Activated T-cell treated with anti-CD3 and anti-CD28 coated beads, Interleukin-2, amount 50 U/mL, for 4 hours (primary cell): Measurements from ENCODE around the gene DDX49. TPM values are rescaled to one million over a fixed set of nuclear protein-coding genes. Genes with fewer than 3 reads are reported as not detected.
A peak's percentile ranks its signal among the peaks of the same experiment; 100 is the strongest.

ENCODE experiments used
- ATAC-seq, 2 donors: fragments of 200-7000 bp; cut with Tn5 transposase; one replicate each; pipeline ENCODE4 v1.10.0; 2021
- DNase-seq: peaks from one replicate; pipeline ENCODE4 v3.0.0-alpha.2; 2020
- H3K27me3 Mint-ChIP-seq: one replicate; pipeline ENCODE4 v1.8.0; 2021; ENCODE audit warnings: low read depth, mixed read lengths
- H3K36me3 Mint-ChIP-seq: one replicate; pipeline ENCODE4 v1.8.0; 2022; ENCODE audit warnings: mixed read lengths; ENCODE audit not compliant: insufficient read depth
- H3K4me1 Mint-ChIP-seq: one replicate; pipeline ENCODE4 v1.8.0; 2021; ENCODE audit warnings: low read depth, mixed read lengths
- H3K4me3 Mint-ChIP-seq: one replicate; pipeline ENCODE4 v1.8.0; 2021; ENCODE audit warnings: mild to moderate bottlenecking, moderate library complexity, mixed read lengths
- H3K9me3 Mint-ChIP-seq: one replicate; pipeline ENCODE4 v1.8.0; 2021; ENCODE audit warnings: mixed read lengths
- total RNA-seq, 3 donors: library from RNA; stranded (reverse); gene quantifications; one replicate each; pipeline ENCODE4 v1.2.1, GENCODE V29; 2021

DDX49 gene
- total RNA-seq, 3 donors from 2014 or later = 170 to 178 (median 176) TPM

DNA sequence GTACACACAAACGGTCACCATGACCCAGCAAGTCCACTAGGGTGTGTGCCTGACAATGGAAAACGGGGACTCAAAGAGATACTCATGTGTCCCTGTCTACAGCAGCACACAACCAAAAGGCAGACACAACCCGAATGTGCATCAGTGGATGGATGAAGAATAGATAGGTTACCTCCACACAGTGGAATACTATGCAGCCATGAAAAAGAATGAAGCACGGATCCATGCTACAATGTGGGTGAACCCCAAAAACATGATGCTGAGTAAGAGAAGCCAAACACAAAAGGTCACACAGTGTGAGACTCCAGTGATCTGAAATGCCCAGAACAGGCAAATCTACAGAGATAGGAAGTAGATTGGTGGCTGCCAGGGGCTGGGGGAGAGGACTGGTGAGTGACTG lies 32.5 kb upstream of the DDX49 start:
- peaks cover 10% of the 10 kb centered on the region for H3K27me3 Mint-ChIP-seq

DNA sequence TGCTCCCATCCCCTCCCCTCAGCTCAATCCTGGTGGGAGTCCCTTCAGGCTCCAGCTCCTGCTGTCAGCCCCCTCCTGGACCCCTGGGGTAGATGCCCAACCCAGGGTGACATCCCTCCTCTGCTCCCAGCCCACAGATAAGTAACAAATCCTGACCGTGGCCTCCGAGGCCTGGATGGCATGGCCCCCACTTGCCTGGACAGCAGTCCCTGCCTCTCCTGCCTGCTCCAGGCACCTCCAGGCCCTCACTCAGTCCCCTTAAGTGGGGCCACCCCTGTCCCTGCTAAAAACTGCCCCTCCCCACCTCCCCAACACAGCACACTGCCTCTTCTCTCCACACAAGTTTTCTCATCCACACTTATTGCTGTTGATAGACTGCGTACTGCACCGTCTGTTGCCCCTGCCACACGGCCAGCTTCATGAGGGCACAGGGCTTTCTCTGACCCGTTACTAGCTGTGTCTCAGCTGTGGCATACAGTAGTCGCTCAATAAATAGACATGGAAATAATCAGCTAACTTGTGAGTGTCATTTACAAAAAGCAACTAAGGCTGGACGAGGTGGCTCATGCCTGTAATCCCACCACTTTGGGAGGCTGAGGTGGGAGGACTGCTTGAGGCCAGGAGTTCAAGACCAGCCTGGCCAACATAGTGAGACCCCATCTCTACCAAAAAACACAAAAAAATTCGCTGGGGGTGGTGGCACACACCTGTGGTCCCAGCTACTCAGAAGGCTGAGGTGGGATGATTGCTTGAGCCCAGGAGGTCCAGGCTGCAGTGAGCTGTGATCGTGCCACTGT lies 29.4 kb upstream of the DDX49 start:
- DNase-seq (no peak), ATAC-seq (no peak)
- H3K27me3 Mint-ChIP-seq = peaks cover 19% of the 10 kb centered on the region
- no peaks in the 10 kb centered on the region for H3K36me3 Mint-ChIP-seq
- H3K9me3 Mint-ChIP-seq = no peaks in the 10 kb centered on the region
- no peak overlapping the region for H3K4me3 Mint-ChIP-seq
- H3K4me1 Mint-ChIP-seq = no peaks in the 10 kb centered on the region

More for the DNA sequence above, 32.5 kb upstream of the DDX49 start:
- ATAC-seq = no peak
- no peaks in the 10 kb centered on the region for H3K4me1 Mint-ChIP-seq
- DNase-seq = no peak
- no peaks in the 10 kb centered on the region for H3K36me3 Mint-ChIP-seq
- no peak overlapping the region for H3K4me3 Mint-ChIP-seq
- H3K9me3 Mint-ChIP-seq = no peaks in the 10 kb centered on the region

DNA sequence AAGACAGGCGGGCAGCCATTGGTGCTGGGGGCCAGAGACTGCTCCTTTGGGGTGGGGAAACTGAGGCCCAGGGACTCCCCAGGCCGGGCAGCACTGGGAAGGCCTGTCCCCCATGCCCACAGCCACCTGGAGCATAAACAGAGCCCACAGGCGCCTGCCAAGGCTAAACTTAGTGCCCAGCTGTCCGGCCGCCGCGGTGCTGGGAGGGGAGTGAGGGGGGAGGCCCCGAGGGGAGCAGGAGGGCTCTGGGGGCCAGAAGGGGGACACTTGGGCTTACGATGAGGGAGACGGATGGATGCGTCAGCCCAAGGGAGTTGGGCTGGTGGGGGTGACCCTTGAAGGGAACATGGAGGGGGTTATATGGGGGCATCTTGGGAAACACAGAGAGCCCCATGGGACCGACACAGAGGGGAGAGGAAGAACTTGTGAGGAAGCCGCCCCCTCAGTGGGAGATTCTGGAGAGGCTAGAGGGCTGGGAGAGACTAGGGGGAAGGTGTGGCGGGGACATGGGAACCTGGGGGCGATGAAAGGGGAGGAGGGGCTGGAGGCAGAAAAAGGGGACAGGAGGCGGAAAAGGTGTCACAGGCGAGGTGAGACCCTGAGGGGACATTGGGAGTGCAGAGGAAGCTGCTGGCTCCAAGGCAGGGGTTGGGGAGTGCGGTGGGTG lies 25.8 kb upstream of the DDX49 start:
- no peaks in the 10 kb centered on the region for H3K9me3 Mint-ChIP-seq
- H3K27me3 Mint-ChIP-seq = peaks cover 32% of the 10 kb centered on the region
- no peaks in the 10 kb centered on the region for H3K36me3 Mint-ChIP-seq
- no peak overlapping the region for H3K4me3 Mint-ChIP-seq
- peaks cover 9% of the 10 kb centered on the region for H3K4me1 Mint-ChIP-seq
- DNase-seq = no peak
- ATAC-seq = no peak

DNA sequence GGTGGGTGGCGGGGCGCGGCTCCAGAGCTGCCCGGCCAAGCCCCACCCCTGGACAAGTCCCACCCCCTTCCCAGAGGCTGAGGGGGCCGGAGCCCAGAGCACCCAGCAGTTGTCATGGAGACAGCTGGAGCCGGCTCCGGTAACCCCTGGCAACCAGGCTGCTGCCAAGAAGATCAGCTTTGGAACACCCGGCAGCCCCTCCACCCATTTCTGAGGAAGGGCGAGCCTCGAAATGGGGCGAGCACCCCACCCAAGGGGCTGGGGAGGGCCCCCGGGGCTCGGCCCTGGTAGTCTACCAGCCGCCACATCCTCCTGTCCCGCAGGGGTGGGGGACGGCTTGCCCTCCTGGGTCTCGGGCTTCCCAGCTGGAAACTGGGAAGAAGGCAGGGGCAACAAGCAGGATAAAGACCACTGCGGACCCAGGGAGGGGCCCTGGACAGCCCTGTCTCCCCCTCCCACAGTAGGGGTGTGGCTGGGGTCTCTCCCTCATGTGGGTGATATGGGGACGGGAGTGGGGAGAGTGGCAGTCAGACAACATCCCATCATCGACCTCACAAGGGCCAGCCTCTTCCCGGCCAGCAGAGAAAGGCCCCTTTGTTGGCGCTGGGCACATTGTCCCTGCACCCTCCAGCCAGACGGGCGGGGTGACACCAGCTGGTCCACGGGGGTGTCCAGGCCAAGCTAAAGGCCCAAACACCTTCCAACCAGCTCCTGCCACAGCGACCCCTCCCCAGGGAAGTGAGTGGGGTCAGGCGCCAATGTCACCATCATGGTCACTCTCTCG lies 25.1 kb upstream of the DDX49 start:
- Mint-ChIP-seq H3K36me3 (no peaks in the 10 kb centered on the region), H3K4me3 (no peak overlapping the region), H3K9me3 (no peaks in the 10 kb centered on the region), H3K27me3 (peaks cover 32% of the 10 kb centered on the region), H3K4me1 (peaks cover 9% of the 10 kb centered on the region)
- ATAC-seq = no peak
- DNase-seq = no peak

DNA sequence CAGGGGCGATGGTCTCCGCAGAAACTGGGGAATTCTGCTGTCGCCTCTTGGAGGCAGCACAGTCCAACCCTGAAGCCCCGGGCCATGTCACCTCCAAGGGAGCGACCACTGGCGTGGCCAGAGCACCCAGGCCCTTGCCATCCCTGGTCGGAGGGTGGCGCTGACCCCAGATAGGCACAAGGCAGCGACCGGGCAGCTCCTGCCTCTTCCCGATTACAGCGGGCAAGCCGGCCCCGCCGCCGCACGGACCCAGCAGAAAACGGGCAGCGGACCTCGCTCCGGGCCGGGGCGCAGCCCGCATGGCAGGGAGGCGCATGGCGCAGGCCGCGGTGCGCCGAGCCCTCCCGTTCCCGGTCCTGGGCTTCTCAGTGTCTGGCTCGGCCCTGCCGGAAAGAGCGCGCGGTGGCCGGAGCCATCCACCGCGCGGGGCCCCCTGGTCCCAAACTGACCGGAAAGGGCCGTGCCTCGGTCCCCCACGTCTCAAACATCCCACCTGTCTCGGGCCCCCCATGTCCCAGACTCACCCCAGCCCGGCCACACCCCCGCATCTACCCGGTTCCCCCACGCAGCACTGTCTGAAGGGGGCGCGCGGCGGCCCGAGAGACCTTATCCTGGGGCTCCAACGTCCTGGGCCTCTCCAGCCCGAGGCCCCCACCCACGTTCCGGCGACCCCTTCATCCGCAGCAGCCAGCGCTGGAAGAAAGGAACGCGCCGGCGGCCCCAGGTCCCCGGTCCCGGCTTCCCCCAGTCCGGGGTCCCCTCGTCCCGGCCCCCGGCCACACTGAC lies 24.3 kb upstream of the DDX49 start:
- Mint-ChIP-seq H3K4me3 (no peak overlapping the region), H3K4me1 (peaks cover 9% of the 10 kb centered on the region), H3K36me3 (no peaks in the 10 kb centered on the region), H3K27me3 (peaks cover 28% of the 10 kb centered on the region), H3K9me3 (no peaks in the 10 kb centered on the region)
- ATAC-seq = peak; percentile 15 to 20
- DNase-seq = no peak

DNA sequence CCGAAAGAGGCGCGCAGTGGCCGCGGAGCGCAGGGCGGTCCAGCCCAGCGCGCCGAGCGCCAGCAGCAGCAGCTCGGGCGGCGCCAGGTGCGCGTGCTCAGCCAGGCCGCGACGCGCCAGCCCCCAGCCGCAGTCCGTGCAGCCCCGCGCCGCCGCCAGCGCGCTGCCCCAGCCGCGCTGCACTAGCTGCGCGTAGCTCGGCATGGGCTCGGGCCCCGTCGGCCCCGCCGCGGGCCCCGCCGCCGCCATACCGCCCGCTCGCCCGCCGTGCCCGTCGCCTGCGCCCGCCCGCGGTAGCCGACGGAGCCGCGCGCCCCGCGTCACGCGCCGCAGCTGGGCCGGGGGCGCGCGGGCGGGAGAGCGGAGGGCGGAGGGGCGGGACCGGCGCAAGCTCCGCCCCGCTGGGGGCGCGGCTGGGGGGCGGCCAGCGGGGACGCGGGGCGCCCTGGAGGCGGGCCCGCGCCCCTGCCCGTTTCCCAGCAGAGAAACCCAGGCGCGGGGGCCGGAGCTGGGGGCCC lies 23.6 kb upstream of the DDX49 start, which contains the start of gene CERS1:
Gene CERS1, minus strand, starts transcription at position 335 of the 518 bp plus-strand sequence. Its CDS starts 86 bp downstream, at position 249.
- no peaks in the 10 kb centered on the region for H3K9me3 Mint-ChIP-seq
- peak; percentile 51 to 61 for ATAC-seq
- H3K36me3 Mint-ChIP-seq = peaks cover 4% of the 10 kb centered on the region
- DNase-seq = no peak
- peaks cover 27% of the 10 kb centered on the region for H3K27me3 Mint-ChIP-seq
- H3K4me3 Mint-ChIP-seq = peak within 1 kb of the TSS; percentile 71
- peaks cover 9% of the 10 kb centered on the region for H3K4me1 Mint-ChIP-seq

DNA sequence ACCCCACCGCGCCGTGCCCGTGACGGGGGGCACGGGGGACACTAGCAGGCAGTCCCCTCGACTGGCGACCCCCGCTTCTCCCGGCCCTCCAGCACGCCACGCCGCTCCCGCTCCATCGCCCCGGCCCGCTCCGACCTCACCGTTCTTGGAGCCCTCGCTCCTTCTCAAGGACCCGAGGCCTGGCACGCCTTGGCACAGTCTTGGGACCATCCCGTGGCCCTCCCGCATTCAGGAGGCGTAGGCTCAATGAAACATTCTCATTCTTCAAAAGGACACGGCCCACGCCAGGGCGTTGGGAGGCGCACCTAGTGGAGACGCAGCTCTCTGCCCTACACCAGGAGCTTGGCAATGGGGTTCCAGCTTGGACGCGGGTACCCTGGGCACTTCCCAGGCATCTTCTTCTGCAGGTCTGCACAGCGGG lies 23.1 kb upstream of the DDX49 start:
- Mint-ChIP-seq H3K4me3 (peak overlapping the region; percentile 71), H3K27me3 (peaks cover 27% of the 10 kb centered on the region), H3K9me3 (no peaks in the 10 kb centered on the region), H3K36me3 (peaks cover 4% of the 10 kb centered on the region), H3K4me1 (peaks cover 9% of the 10 kb centered on the region)
- peak; percentile 6 to 26 for ATAC-seq
- DNase-seq = no peak

DNA sequence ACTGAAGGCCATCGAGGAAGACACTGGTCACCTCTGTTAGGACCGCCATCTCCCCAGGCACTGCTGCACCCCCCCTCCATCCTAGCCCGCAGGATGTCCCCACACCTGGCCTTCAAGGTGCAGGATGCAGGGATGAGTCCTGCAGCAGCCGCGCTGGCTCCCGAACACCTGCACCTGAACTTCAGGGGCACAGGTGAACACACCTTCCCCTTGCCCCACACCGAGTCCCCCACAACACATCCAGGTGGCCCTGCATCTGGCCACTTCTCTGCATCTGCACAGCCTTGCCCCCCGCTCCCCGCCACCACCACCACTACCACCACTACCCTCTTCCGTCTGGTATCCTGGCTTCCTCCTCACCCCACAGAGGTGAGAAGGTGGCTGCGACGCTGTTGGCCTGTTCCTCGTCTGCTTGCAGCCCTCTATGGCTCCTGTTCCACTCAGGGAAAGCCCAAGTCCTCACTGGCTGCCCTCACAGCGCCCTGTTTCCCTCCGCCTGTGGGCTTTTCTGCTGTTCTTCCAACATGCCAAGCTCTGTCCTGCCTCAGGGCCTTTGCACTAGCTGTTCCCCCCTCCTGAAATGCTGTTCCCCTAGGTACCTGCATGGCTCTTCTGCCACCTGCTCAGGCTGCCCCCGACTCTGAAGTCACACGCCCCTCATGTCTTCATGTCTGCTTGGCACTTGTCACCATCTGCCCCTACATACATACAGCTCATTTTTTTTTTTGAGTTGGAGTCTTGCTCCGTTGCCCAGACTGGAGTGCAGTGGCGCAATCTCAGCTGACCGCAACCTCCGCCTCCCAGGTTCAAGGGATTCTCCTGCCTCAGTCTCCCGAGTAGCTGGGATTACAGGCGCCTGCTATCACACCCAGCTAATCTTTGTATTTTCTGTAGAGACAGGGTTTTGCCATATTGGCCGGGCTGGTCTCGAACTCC lies 22.2 kb upstream of the DDX49 start:
- Mint-ChIP-seq H3K9me3 (no peaks in the 10 kb centered on the region), H3K4me3 (peak overlapping the region; percentile 22), H3K27me3 (peaks cover 27% of the 10 kb centered on the region), H3K36me3 (peaks cover 4% of the 10 kb centered on the region), H3K4me1 (peaks cover 9% of the 10 kb centered on the region)
- no peak for ATAC-seq
- DNase-seq = no peak

DNA sequence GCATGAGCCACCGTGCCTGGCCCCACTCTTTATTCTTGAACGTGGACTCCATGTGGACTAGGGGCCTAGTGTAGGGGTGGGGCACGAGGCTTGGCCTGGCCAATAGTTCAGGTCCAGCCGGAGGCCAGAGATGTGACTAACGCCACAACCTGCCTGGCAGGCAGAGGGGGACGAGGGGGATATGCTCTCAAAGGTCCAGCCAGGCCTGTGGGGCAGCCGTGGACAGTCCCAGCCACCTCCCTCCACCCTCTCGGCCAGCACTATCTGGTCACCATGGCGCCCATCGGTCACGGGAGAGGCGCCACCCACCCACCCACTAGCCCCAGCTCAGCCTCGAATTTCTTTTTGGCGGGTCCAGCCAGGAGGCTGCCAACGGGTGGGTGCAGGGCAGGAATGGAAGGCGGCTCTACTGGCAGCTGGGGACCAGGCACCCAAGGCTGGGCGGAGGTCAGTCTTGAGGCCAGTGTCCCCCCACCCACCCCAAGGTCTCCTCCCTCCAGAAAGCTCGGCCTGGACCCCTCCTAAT lies 21.4 kb upstream of the DDX49 start:
- Mint-ChIP-seq H3K27me3 (peaks cover 27% of the 10 kb centered on the region), H3K9me3 (no peaks in the 10 kb centered on the region), H3K4me1 (peaks cover 9% of the 10 kb centered on the region), H3K4me3 (no peak overlapping the region), H3K36me3 (peaks cover 4% of the 10 kb centered on the region)
- ATAC-seq (no peak), DNase-seq (no peak)

DNA sequence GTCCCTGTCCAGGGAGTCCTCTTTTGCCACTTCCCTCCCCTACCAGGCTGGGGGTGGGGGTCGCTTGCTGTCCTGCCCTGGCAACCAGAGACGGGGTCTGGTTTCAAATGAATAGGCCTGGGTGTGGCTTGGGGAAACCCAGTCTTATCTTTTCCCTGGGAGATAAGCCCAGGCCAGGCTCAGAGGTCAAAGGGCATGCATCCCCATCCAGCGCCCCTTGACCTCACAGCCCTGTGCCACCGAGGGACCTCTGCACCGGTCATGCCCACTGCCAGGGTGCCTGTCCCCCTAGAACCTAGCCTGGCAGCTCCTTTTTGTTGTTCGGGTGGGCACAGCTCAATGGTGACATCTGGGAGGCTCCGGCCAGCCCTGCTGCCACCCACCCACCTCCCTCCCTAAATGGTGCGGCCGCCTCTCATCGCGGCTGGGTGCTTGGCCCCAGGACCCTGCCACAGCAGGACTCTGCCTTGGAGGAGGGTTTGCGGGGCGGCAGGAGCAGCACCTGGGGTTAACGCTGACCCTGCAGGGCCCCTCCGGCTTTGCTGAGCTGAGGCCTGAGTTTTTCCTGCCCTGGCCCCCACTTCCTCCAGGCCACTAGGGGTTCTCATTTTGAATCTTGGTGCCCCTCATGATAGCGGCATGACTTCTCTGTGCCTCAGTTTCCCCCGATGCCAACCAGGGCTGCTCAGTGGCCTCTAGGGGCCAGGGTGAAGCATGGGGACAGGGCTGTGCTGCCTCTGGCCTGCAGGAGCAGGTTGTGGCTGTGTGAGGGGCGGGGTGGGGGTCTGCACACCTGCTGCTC lies 20.7 kb upstream of the DDX49 start:
- Mint-ChIP-seq H3K4me1 (peaks cover 9% of the 10 kb centered on the region), H3K36me3 (peaks cover 4% of the 10 kb centered on the region), H3K9me3 (no peaks in the 10 kb centered on the region), H3K4me3 (no peak overlapping the region), H3K27me3 (peaks cover 23% of the 10 kb centered on the region)
- DNase-seq (no peak), ATAC-seq (no peak)

DNA sequence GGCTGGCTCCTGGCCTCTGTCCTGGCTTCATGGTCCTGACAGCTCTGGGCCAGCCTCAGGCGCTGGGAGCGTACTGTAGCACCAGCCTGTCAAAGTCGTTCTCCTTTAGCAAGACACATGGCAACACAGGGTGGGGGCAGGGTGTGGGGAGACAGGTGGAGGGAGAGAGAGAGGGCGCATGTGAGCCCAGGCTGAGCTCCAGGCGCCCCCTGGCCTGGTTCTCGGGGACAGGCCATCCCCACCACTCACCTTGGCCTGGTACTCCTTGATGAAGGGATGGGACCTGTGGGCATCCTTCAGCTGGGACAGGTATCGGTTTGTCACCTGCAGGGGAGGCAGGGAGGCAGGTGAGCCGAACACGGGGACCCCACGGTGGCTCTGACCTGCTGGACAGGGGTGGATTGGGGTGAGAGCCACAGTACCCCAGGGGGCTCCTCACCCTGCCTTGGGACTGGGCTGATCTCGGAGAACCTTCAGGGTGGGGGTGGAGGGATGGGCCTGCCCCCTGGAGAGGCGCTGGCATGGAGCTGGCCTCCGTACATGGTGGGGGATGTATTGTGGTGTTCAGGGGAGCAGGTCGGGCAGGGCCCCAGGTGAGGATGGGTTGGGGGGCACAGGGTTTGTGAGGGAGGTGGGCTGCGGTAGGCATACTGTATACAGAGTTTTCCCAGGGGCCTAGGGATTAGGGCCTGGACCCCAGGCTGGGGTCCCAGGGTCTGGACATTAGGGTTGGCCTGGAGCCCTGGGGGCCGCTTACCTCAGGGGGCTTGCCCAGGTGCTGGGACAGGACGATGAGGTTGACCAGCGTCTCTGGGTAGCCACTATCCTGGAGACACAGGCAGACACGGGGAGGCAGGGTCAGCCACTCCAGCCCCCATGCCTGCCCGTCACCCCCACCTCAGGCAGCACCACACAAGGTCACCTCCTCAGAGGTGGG lies 19.6 kb upstream of the DDX49 start:
- ATAC-seq (no peak), DNase-seq (no peak)
- Mint-ChIP-seq H3K4me1 (peaks cover 9% of the 10 kb centered on the region), H3K36me3 (peaks cover 4% of the 10 kb centered on the region), H3K9me3 (no peaks in the 10 kb centered on the region), H3K27me3 (peaks cover 18% of the 10 kb centered on the region), H3K4me3 (no peak overlapping the region)
